Measurements from ENCODE around the gene ANKRD24.

- TF ChIP-seq ETS1 (CRISPR knock-in tag; IDR thresholded peaks at IDR 0.05), result no peak
- TF ChIP-seq YEATS2 (CRISPR knock-in tag; IDR thresholded peaks at IDR 0.05; ENCODE audit: borderline replicate concordance), result no peak
- TF ChIP-seq MATR3 (CRISPR knock-in tag; IDR thresholded peaks at IDR 0.05), result no peak
- TF ChIP-seq ZNF609 (CRISPR knock-in tag; IDR thresholded peaks at IDR 0.05; ENCODE audit: borderline replicate concordance), result no peak
- TF ChIP-seq TAF1 (CRISPR knock-in tag; IDR thresholded peaks at IDR 0.05), result no peak
Measured at GRCh38 chr19:4229179-4229931, 46.9 kb downstream of the ANKRD24 start, which contains the start of gene EBI3.
